AG20443 (cell line): ENCODE measurements around the gene GOSR2.
"Not testable (repeated sequence)": the region's sequence is repeated elsewhere in the genome, so short reads cannot be mapped to it uniquely, and the experiment has no call there.

ENCODE experiments used
- DNase-seq: peaks from one replicate; pipeline ENCODE4 v3.0.0; 2012; ENCODE audit warnings: low spot score, mixed read lengths

GOSR2 gene

GRCh38 chr17:46894024-46894423 lies 28.9 kb upstream of the GOSR2 start:
- no peak for DNase-seq

DNA sequence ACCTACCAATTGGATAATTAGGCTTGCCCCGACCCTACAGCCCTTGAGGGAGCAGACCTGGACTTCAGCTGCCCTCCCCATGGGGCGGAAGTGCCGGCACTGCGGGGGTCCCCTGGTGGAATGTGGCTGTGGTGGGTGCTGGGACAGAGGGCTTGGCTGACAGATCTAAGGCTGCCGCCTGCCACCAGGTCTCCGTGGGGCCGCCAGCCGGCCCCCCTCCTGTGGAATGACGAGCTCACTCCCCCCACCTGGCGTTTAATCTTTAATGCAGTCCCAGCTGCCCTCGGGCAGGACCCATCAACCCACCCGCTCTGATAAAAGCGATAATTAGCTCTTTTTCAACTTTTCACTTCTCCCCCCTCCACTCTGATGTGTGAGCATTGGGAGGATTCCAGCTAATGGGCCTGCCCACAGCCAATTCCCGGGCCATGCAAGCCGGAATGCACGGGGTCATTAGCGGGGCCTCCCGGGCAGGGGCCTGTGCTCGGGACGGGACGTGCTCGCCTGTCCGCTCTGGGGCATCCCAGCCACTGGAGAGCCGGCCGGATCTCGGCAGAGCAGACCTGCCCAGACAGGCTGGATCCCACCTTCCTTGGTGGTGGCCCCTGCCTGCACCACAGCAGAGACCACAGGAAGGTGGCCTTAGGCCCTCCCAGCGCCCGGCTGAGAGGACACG lies 28.3 kb upstream of the GOSR2 start:
- DNase-seq, result no peak

DNA sequence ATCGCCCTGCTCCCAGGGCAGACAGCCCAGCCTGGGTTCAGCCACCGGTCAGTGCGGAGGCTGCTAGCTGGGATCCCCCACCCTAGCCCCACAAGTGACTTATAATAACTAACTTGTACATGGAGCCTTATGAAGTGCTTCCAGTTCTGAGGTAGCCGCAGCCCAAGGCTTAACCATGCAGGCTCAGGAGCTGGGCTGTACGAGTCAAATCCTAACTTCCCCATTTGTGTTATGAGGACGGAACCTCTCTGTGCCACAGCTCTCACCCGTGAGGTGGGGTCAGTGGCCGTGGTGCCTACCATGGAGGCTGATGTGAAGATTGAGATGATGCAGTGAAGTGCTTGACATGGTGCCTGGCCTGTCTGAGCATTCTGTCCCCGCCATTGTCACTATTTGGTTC lies 27.8 kb upstream of the GOSR2 start:
- DNase-seq, result no peak

DNA sequence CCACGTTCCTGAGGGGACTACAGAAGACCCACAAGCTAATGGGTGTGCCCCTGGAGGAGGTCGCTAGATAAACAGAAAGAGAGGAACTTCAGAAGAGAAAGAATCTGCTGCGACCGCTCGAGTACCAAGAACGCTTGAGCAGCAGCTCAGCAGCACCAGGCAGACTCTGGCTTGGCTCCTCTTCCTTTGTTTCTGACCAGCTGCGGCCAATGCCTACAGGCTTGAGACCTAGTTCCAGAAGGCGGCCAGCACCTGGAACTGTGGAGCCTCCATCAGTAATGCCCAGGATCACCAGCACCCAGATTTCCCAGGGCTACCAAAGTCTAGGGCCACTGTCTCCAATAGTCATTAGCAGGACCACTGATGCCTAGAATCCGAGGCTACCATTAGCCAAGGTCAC lies 26.0 kb upstream of the GOSR2 start:
- no peak for DNase-seq

DNA sequence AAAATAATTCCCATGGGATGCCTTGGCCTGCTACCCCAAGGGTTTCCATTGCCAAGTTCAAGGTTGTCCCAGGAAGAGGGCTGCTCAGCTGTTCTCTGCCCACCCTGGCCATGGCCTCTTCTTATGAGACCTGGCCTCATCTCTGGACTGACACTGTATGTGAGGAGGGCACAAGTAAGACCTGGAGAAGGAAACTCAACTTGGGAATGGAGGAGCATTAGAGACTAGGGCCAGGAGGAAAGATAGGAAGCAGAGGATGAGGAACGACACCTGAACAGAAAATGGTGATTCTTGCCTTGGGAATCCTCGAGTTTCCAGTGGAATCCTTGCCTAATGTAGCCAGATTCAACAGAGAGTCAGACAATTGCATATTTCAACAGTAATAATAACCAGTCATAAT lies 24.6 kb upstream of the GOSR2 start:
- no peak for DNase-seq

DNA sequence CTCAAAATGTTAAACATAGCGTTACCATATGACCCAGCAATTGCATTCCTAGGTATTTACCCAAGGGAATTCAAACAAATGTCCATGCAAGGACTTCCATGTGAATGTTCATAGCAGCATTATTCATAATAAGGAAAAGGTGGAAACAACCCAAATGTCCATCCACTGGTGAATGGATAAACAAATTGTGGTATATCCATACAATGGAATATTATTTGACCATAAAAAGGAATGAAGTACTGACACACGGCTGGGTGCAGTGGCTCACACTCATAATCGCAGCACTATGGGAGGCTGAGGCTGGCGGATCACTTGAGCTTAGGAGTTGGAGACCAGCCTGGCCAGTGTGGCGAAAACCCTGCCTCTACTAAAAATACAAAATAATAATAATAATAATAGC lies 24.1 kb upstream of the GOSR2 start:
- no peak for DNase-seq

GRCh38 chr17:46901291-46901690 lies 21.7 kb upstream of the GOSR2 start:
- no peak for DNase-seq

- no peak for DNase-seq
Observed at GRCh38 chr17:46903762-46904672, 18.9 kb upstream of the GOSR2 start.

DNA sequence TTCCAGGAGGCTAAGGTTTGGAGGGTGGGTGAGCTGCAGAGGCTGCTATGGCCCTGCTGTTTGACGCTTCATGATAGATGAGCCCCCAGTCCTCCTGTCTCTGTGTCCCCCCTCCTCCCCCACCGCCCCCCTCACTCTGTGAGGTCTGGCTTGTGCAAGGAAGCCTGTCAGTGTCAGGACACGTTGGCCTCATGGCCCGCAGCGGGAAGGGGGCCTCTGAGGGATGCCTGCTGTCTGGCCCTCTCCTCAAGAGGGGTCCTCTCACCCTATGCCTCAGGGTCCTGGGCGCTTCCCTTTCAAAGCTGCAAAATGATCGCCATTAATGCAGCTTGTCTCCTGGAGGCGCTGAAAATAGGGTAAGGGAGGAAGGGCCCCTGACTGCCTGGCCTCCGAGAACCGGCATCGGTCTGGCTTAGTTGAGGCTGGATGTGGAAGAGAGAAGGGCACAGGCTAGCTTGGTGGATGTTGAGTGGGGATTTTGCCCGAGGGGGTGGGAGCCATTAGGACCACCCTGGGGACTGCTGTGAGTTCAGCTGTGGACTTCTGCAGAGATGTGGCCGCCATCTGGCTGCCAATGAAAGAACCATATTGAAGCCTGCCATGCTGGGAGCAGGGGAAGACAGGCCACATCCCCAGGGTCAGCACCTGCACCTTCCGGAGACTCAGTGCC lies 14.8 kb upstream of the GOSR2 start:
- no peak for DNase-seq

GRCh38 chr17:46910179-46910927 lies 12.6 kb upstream of the GOSR2 start:
- DNase-seq, result no peak

GRCh38 chr17:46911311-46911710 lies 11.6 kb upstream of the GOSR2 start:
- DNase-seq, result no peak

DNA sequence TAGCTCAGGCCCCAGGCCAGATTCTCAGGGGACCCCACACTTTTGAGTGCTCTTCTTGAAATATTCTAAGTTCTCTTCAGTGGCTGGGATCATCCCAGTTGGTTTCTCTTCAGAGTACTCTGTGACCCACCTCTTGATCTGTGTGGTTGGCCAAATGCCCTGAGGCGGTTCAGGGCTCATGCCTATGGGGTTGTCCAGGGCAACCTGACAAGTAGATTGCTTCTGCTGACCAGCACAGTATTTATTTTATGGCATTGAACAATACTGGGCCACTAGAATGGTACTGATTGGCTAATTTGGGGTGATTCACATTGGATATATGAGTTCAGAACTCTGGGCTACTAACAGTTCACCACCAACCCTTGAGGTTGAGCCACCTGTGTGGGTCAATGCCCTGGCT lies 7.4 kb upstream of the GOSR2 start:
- DNase-seq, result no peak

DNA sequence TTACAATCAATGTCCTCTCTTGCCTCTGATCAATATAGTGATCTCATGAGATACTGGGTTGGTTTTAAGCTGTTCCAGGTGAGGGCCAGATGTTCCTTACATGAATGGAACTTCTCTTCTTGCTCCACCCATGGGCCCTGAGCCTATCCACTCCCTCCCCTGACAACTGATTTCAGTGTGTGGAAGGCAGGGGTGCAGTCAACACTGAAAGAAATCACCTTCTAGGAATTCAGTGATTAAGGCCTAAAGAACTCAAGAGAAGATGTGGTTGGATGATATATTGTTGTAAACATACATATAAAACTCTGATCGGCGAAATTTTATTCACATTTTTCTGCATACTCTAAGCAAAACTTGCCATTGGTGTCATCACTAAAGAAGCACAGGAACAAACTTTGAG lies 6.7 kb upstream of the GOSR2 start:
- DNase-seq, result no peak

GRCh38 chr17:46916623-46917022 lies 6.3 kb upstream of the GOSR2 start:
- no peak for DNase-seq

GRCh38 chr17:46917041-46917440 lies 5.9 kb upstream of the GOSR2 start:
- no peak for DNase-seq

GRCh38 chr17:46917516-46917915 lies 5.4 kb upstream of the GOSR2 start:
- DNase-seq, result no peak

GRCh38 chr17:46921962-46922361 lies 998 bp upstream of the GOSR2 start:
- not testable (repeated sequence) for DNase-seq

- DNase-seq, result no peak
Observed at GRCh38 chr17:46922487-46922803, 515 bp upstream of the GOSR2 start.

GRCh38 chr17:46925185-46925868 lies 2.4 kb downstream of the GOSR2 start:
- no peak for DNase-seq

DNA sequence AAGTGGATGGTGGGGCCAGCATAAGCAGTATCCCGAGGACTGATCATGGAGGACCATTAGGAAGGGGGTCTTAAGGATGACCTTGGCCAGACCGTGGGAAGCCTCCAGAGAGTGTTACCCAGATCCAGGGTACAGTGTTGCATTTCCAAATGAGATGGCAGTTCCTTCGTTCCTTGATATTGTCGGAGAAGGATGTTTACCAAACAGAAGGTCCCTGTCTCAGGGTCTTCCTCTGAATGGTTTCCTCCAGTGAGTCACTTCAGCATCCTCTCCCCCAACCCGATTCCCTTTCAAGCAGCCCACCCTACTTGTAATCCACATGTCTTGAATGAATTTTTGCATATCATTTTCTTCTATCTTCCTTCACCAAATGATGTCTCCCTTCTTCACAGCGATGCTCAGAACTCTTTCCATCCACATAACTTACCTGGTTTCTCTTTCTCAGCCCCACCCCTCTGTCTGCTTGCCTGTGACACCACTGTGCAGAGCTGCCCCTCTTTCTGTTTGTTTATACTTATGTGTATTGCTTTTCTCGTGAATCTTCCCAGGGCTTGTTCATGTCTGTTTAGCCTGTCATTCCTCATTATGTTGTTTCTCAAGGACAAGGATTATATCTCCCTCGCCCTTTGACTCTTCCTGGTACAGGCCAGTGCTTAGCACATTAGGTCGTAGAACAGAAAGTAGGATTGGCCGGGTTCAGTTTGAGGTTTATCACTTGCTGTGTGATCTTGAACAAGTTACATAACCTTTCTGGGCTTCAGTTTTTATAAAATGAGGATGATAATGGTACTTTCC lies 5.7 kb downstream of the GOSR2 start:
- DNase-seq, result no peak

- no peak for DNase-seq
Observed at GRCh38 chr17:46929413-46929812, 6.5 kb downstream of the GOSR2 start.
